Mammary epithelial cell (primary cell): ENCODE results near the gene TRAF4.

Experiments
- CTCF ChIP-seq, 2 donors: IDR thresholded peaks in 1 of 2; conservative IDR thresholded peaks in 1 of 2; 2 replicates each; pipeline ENCODE4 v1.5.1; 2011 to 2012; ENCODE audit warnings: inconsistent platforms in 2 of 2, low read length in 2 of 2, mild to moderate bottlenecking in 2 of 2, control low read depth in 1 of 2, low read depth in 1 of 2; ENCODE audit not compliant: insufficient read depth in 1 of 2; ENCODE audit errors: extremely low read depth in 1 of 2
- EZH2 ChIP-seq: IDR thresholded peaks from 2 replicates; pipeline ENCODE4 v1.6.1; 2012; ENCODE audit warnings: low read length, inconsistent platforms, borderline replicate concordance

GRCh38 chr17:28706471-28707338 is 37.1 kb upstream of the TRAF4 start:
- TF ChIP-seq CTCF (conservative IDR thresholded peaks at IDR 0.05 in 1 of 2, IDR thresholded peaks at IDR 0.05 in 1 of 2; ENCODE audit: extremely low read depth in 1 of 2, insufficient read depth in 1 of 2, low read depth in 1 of 2, low read length in 2 of 2) (no peak), EZH2 (no peak)
